ENCODE results near the gene NAGPA. TPM values are rescaled to one million over a fixed set of nuclear protein-coding genes. Genes with fewer than 3 reads are reported as not detected.
A peak's percentile ranks its signal among the peaks of the same experiment; 100 is the strongest.
"Not testable (repeated sequence)": the region's sequence is repeated elsewhere in the genome, so short reads cannot be mapped to it uniquely, and the experiment has no call there.

Gene NAGPA, protein sequence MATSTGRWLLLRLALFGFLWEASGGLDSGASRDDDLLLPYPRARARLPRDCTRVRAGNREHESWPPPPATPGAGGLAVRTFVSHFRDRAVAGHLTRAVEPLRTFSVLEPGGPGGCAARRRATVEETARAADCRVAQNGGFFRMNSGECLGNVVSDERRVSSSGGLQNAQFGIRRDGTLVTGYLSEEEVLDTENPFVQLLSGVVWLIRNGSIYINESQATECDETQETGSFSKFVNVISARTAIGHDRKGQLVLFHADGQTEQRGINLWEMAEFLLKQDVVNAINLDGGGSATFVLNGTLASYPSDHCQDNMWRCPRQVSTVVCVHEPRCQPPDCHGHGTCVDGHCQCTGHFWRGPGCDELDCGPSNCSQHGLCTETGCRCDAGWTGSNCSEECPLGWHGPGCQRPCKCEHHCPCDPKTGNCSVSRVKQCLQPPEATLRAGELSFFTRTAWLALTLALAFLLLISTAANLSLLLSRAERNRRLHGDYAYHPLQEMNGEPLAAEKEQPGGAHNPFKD
- 16.8 and 18.0 TPM in 2 replicates for total RNA-seq (ENCODE audit: low replicate concordance)
- long read RNA-seq, partial matches to known transcripts = 3 of 4 reads
- long read RNA-seq, other reads (novel, unspliced or antisense) = 0 of 4 reads

DNA sequence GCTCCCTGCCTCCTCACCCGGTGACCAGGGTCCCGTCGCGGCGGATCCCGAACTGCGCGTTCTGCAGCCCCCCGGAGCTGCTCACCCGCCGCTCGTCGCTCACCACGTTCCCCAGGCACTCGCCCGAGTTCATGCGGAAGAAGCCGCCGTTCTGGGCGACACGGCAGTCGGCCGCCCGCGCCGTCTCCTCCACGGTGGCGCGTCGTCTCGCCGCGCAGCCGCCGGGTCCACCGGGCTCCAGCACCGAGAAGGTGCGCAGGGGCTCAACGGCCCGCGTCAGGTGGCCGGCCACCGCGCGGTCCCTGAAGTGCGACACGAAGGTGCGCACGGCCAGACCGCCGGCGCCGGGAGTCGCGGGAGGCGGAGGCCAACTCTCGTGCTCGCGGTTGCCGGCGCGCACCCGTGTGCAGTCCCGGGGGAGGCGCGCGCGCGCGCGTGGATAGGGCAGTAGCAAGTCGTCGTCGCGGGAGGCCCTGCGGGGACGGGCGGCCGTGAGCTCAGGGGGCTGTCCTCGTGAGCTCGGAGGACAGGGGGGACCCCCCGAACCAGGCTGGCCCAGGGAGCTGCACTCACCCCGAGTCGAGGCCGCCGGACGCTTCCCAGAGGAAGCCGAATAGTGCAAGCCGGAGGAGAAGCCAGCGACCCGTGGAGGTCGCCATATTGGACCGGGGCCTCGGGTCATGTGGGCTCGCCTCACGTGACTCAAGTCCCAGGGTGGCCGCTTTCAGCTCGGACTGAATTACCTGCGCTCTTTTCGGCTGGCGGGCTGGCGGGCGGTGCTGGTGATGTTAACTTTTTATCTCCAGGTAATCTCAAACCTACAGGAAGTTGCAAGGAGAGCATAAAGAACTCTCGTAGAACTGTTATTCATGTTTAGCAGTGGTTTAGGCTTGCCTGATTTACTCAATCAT, at the start of gene NAGPA:
NAGPA (minus strand) TSS at position 680 of the 911 bp plus-strand sequence; CDS start at position 659, 21 bp downstream.
- Mint-ChIP-seq H3K4me3 (peak within 1 kb of the TSS; percentile 94), H3K27me3 (peaks cover 9% of the 10 kb centered on the region), H3K4me1 (ENCODE audit: unreplicated experiment) (peaks cover 12% of the 10 kb centered on the region), H3K27ac (peak within 1 kb of the TSS; percentile 93), H3K9me3 (no peaks in the 10 kb centered on the region), H3K36me3 (no peaks in the 10 kb centered on the region)
- peak; percentile 89 for DNase-seq (ENCODE audit: extremely low spot score, unreplicated experiment)
- TF ChIP-seq, protein P1, sequence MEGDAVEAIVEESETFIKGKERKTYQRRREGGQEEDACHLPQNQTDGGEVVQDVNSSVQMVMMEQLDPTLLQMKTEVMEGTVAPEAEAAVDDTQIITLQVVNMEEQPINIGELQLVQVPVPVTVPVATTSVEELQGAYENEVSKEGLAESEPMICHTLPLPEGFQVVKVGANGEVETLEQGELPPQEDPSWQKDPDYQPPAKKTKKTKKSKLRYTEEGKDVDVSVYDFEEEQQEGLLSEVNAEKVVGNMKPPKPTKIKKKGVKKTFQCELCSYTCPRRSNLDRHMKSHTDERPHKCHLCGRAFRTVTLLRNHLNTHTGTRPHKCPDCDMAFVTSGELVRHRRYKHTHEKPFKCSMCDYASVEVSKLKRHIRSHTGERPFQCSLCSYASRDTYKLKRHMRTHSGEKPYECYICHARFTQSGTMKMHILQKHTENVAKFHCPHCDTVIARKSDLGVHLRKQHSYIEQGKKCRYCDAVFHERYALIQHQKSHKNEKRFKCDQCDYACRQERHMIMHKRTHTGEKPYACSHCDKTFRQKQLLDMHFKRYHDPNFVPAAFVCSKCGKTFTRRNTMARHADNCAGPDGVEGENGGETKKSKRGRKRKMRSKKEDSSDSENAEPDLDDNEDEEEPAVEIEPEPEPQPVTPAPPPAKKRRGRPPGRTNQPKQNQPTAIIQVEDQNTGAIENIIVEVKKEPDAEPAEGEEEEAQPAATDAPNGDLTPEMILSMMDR (conservative IDR thresholded peaks at IDR 0.05) = no peak

DNA sequence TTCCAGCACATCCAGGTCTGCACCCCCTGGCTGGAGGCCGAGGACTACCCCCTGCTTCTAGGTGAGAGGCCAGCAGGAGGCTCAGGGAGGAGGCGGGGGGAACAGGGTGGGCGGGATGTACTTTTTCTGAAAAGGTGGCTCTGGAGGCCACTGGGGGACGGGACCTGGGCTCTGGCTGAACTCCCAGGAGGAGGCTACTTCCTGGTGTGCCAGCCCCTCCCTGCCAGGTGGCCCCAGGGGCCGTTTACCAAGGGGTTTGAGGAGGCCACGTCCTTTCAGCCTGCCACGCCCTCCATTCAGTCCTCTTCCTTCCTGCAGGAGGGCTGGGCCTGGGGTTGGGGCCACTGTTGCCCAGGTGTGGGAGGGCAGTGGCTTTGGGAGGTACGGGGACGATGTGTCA, 47.3 kb upstream of the NAGPA start:
- not testable (repeated sequence) for DNase-seq (ENCODE audit: extremely low spot score, unreplicated experiment); H3K36me3 Mint-ChIP-seq; H3K4me3 Mint-ChIP-seq; H3K27ac Mint-ChIP-seq; H3K27me3 Mint-ChIP-seq; H3K9me3 Mint-ChIP-seq; H3K4me1 Mint-ChIP-seq (ENCODE audit: unreplicated experiment)

DNA sequence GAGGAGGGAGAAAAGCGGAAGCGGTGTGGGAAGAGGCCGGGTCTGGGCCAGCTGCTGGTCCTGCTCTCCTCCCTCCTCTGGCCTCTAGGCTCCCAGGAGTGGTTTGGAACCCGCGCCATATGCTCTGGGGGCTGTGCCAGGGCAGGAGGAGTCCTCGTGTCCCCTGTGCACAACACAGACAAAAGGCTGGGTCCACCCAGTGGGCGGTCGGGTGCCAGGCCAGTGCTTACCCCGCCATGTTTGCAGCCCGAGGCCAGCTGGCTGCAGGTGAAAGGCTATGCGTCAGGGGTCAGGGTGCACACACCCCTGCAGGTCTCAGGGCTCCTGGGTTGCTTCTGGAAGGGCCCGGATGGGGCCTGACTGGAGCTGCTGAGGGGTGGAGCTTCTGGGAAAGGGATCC, 46.7 kb upstream of the NAGPA start:
- not testable (repeated sequence) for H3K36me3 Mint-ChIP-seq; H3K4me1 Mint-ChIP-seq (ENCODE audit: unreplicated experiment); H3K4me3 Mint-ChIP-seq

DNA sequence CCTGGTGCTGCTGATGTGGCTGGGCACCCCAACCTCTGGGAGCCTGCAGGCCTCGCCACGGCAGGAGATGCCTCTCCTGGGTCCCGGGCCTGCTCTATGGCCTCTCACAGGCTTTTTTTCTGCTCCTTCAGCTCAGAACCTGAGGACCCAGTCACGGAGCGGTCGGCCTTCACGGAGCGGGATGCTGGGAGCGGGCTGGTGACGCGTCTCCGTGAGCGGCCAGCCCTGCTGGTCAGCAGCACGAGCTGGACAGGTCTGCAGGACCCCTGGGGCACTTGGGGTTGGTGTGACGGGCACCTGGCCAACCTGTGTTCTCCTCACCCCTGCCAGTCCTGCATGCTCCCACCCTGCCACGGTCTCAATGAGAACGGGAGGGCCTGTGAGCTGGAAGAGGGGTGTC, 44.9 kb upstream of the NAGPA start:
- H3K4me3 Mint-ChIP-seq = no peak overlapping the region
- no peaks in the 10 kb centered on the region for H3K9me3 Mint-ChIP-seq
- no peaks in the 10 kb centered on the region for H3K4me1 Mint-ChIP-seq (ENCODE audit: unreplicated experiment)
- no peak overlapping the region for H3K27ac Mint-ChIP-seq
- H3K36me3 Mint-ChIP-seq = peaks cover 4% of the 10 kb centered on the region
- no peak for DNase-seq (ENCODE audit: extremely low spot score, unreplicated experiment)
- no peaks in the 10 kb centered on the region for H3K27me3 Mint-ChIP-seq
- TF ChIP-seq, protein P1 (conservative IDR thresholded peaks at IDR 0.05) = no peak

More for the DNA sequence above, 46.7 kb upstream of the NAGPA start:
- not testable (repeated sequence) for DNase-seq (ENCODE audit: extremely low spot score, unreplicated experiment); H3K27ac Mint-ChIP-seq; H3K27me3 Mint-ChIP-seq; H3K9me3 Mint-ChIP-seq

DNA sequence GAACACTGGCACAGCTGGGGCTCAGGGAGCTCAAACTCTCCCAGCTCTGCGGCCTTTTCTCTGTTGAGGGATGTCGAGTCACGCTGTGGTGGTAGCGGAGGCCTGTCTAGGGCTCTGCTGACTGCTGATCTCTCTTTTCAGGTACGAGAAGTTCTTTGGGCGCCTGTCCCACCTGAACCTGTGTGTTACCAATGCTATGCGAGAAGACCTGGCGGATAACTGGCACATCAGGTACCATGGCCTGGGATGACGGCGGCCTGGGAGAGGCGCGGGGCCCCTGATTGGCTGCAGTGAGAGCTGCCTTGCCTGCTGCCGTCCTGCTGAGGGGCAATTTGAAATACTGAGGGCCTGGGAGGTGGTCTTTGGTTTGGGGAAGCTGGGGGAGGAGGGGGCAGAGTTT, 43.6 kb upstream of the NAGPA start:
- Mint-ChIP-seq H3K27ac (no peak overlapping the region), H3K4me1 (ENCODE audit: unreplicated experiment) (peaks cover 9% of the 10 kb centered on the region), H3K9me3 (no peaks in the 10 kb centered on the region), H3K27me3 (no peaks in the 10 kb centered on the region), H3K36me3 (peaks cover 4% of the 10 kb centered on the region), H3K4me3 (no peak overlapping the region)
- TF ChIP-seq, protein P1 (conservative IDR thresholded peaks at IDR 0.05) = no peak
- DNase-seq (ENCODE audit: extremely low spot score, unreplicated experiment) = no peak

DNA sequence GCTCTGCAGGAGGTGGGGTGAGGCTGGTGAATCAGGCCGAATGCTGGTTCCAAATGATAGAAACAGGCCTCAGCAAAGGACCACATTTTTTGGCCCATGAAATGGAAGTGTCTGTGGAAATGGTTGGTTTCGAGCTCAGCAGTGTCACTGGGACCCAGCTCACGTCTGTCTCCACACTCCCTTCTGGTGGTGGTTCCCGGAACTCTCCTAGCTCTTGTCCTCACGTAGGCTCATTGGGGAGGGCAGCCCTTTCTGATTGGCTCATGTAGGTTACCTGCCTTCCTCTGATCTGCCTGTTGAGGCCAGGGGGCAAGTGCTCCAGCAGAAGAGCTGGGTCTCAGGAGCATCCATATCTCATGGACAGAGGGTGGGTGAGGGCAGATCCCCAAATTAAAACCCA, 41.9 kb upstream of the NAGPA start:
- no peaks in the 10 kb centered on the region for H3K9me3 Mint-ChIP-seq
- H3K27me3 Mint-ChIP-seq = no peaks in the 10 kb centered on the region
- H3K4me1 Mint-ChIP-seq (ENCODE audit: unreplicated experiment) = peaks cover 9% of the 10 kb centered on the region
- no peak overlapping the region for H3K4me3 Mint-ChIP-seq
- no peak for DNase-seq (ENCODE audit: extremely low spot score, unreplicated experiment)
- H3K27ac Mint-ChIP-seq = no peak overlapping the region
- H3K36me3 Mint-ChIP-seq = peaks cover 4% of the 10 kb centered on the region
- TF ChIP-seq, protein P1 (conservative IDR thresholded peaks at IDR 0.05) = no peak

DNA sequence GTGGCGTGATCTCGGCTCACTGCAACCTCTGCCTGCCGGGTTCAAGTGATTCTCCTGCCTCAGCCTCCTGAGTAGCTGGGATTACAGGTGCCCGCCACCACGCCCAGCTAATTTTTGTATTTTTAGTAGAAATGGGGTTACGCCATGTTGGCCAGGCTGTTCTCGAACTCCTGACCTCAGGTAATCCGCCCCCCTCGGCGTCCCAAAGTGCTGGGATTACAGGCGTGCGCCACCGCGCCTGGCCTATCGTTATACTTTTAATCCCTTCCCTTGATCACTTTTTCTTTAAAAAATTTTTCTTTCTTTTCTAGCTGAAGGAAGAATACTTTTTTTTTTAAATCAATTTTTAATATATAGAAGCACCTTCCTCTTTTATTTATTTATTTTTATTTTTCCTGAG, 40.0 kb upstream of the NAGPA start:
- H3K4me1 Mint-ChIP-seq (ENCODE audit: unreplicated experiment); H3K27ac Mint-ChIP-seq; DNase-seq (ENCODE audit: extremely low spot score, unreplicated experiment); H3K9me3 Mint-ChIP-seq; H3K36me3 Mint-ChIP-seq; H3K27me3 Mint-ChIP-seq; H3K4me3 Mint-ChIP-seq: not testable (repeated sequence)
